ENCODE measurements around the gene DRD2. TPM values are rescaled to one million over a fixed set of nuclear protein-coding genes. Genes with fewer than 3 reads are reported as not detected.
"Not testable (repeated sequence)": the region's sequence is repeated elsewhere in the genome, so short reads cannot be mapped to it uniquely, and the experiment has no call there.

DRD2 gene
- total RNA-seq (not detected), polyA plus RNA-seq (ENCODE audit: insufficient read depth in 1 of 8, insufficient read length in 8 of 8, low replicate concordance in 1 of 8) (under 1 TPM in 7 of 8 donors, not detected in 1; 0.07 to 0.32 (median 0.15) TPM)
- long read RNA-seq, donor 1, result 0 reads
- long read RNA-seq, donor 2, result 0 reads
- long read RNA-seq, donor 3, result 0 reads
- long read RNA-seq, donor 4, result 0 reads
- long read RNA-seq, donor 5, result 0 reads
- long read RNA-seq, donor 6, result 0 reads
- long read RNA-seq, donor 7, result 0 reads
- long read RNA-seq, donor 8, result 0 reads
- long read RNA-seq, donor 9, result 0 reads
- long read RNA-seq, donor 10, result 0 reads
- long read RNA-seq, donor 11, result 0 reads

DNA sequence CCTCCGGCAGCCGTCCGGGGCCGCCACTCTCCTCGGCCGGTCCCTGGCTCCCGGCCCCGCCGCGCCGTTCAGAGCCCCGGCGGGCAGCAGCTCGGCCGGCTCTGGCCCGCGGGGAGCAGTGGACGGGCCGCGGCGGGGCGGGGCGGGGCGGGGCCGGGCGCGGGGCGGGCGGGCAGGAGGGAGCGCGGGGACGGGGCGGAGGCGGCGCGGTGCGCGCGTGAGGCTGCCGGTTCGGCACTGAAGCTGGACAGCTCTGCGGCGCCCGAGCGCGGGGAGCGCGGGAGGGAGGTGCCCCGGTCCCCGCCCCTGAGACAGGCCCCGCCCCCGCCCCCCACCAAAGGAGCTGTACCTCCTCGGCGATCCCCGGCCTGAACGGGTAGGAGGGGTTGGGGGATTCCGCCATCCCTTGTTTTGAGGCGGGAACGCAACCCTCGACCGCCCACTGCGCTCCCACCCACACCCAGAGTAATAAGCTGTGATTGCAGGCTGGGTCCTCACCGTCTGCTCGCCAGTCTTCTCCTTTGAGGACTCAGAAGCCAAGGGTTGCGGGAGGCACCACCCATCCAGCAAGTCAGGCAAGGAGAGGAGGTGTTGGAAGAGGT is at the start of gene DRD2:
DRD2 (minus strand) TSS at position 239 of the 602 bp plus-strand sequence. CDS start 50,747 bp downstream, outside the sequence.
- H3K4me3 ChIP-seq (ENCODE audit: low read length), result no peak within 1 kb of the TSS
- H3K27ac ChIP-seq (ENCODE audit: low read length), result no peak within 1 kb of the TSS
- WGBS (ENCODE audit: insufficient coverage), result 0% methylated on average over 35 of the region's 65 CpGs
- H3K9me3 ChIP-seq (replicated peaks; ENCODE audit: control insufficient read depth, low read depth, low read length), result no peaks in the 10 kb centered on the region
- DNase-seq, result no peak
- H3K27me3 ChIP-seq (ENCODE audit: control insufficient read depth, insufficient read depth, low read length), result peaks cover 41% of the 10 kb centered on the region
- H3K4me1 ChIP-seq (ENCODE audit: control insufficient read depth, insufficient read depth, low read length), result peaks cover 6% of the 10 kb centered on the region
- no peaks in the 10 kb centered on the region for H3K36me3 ChIP-seq (ENCODE audit: control insufficient read depth, insufficient read depth, low read length)

DNA sequence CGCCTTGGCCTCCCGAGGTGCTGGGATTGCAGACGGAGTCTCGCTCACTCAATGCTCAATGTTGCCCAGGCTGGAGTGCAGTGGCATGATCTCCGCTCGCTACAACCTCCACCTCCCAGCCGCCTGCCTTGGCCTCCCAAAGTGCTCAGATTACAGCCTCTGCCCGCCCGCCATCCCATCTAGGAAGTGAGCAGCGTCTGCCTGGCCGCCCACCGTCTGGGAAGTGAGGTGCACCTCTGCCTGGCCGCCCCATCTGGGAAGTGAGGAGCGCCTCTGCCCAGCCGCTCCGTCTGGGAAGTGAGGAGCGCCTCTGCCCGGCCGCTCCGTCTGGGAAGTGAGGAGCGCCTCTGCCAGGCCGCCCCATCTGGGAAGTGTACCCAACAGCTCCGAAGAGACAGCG is 48.7 kb upstream of the DRD2 start:
- not testable (repeated sequence) for H3K4me3 ChIP-seq (ENCODE audit: low read length); H3K36me3 ChIP-seq (ENCODE audit: control insufficient read depth, insufficient read depth, low read length); H3K9me3 ChIP-seq (replicated peaks; ENCODE audit: control insufficient read depth, low read depth, low read length); DNase-seq; H3K27ac ChIP-seq (ENCODE audit: low read length); H3K4me1 ChIP-seq (ENCODE audit: control insufficient read depth, insufficient read depth, low read length); H3K27me3 ChIP-seq (ENCODE audit: control insufficient read depth, insufficient read depth, low read length)
- WGBS (ENCODE audit: insufficient coverage), result 86% methylated on average over 14 of the region's 24 CpGs

DNA sequence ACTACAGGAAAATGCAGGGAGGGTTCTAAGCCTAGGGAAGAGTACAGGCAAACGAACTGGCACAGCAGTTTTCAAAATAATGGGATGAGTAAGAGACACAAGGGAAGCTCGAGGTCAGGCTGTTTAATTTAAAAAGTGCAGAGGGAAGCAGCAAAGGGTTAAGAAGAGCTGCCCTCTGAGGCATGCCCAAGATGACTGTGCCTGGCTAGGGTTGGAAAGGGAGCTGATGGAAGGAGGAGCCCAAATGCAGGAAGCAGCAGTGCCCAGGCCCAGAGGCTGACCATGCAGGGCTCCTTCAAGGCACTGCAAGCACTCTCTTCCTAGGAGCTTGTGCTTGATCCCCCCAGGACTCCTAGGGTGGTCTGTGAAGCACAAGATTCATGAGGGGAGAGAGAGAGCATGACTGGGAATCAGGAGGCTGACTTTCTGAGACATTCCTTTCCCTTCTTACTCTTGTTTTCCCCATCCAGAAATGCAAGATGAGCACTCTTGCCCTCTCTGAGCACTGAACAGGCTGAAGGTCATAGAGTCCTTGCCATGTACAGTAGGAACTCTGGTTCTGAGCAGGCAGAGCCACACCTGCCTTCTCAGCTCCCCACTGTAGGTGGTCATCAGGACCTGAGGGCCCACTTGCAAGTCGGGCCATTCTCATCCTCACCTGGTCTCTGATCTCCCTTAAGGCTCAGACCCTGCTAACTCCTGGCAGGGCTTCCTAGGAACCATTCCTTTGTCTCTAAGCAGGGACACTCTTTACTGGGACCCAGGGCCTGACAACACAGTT is 46.7 kb upstream of the DRD2 start:
- Histone ChIP-seq H3K27me3 (ENCODE audit: control insufficient read depth, insufficient read depth, low read length) (no peaks in the 10 kb centered on the region), H3K36me3 (ENCODE audit: control insufficient read depth, insufficient read depth, low read length) (no peaks in the 10 kb centered on the region), H3K4me3 (ENCODE audit: low read length) (no peak overlapping the region), H3K9me3 (replicated peaks; ENCODE audit: control insufficient read depth, low read depth, low read length) (no peaks in the 10 kb centered on the region), H3K4me1 (ENCODE audit: control insufficient read depth, insufficient read depth, low read length) (no peaks in the 10 kb centered on the region), H3K27ac (ENCODE audit: low read length) (no peak overlapping the region)
- 57% methylated on average over 3 of the region's 3 CpGs for WGBS (ENCODE audit: insufficient coverage)
- DNase-seq, result no peak

DNA sequence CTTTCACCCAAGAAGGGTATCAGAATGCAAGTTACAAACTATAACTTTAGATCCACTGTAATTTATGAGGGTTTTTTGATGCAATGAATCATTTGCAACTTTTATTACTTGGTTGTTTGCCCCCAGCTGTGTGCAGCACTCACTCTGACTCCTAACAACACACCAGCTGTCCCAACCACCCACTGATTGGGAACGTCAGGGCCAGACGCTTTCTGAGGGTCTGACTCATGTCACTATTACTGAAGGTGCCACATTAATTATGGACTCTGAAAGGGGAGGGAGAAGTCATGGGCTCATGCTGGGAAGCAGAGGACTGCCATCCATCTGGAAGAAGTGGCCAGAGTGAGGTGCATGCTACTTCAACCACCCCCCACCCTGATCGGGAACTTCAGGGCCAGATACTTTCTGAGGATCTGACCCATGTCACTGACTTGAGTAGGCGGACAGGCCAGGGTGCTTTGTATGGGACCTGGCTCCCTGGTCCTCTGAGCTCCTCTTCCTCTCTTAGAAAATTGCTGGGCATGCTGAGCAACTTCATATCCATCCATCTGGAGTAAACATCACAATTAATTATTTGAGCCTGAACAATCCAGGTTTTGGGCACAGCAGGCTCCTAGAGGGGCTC is 44.9 kb upstream of the DRD2 start:
- no peak overlapping the region for H3K4me3 ChIP-seq (ENCODE audit: low read length)
- H3K4me1 ChIP-seq (ENCODE audit: control insufficient read depth, insufficient read depth, low read length), result no peaks in the 10 kb centered on the region
- no peaks in the 10 kb centered on the region for H3K36me3 ChIP-seq (ENCODE audit: control insufficient read depth, insufficient read depth, low read length)
- no peaks in the 10 kb centered on the region for H3K27me3 ChIP-seq (ENCODE audit: control insufficient read depth, insufficient read depth, low read length)
- no peak overlapping the region for H3K27ac ChIP-seq (ENCODE audit: low read length)
- no peaks in the 10 kb centered on the region for H3K9me3 ChIP-seq (replicated peaks; ENCODE audit: control insufficient read depth, low read depth, low read length)
- DNase-seq, result no peak
- 80% methylated on average over 1 of the region's 4 CpGs for WGBS (ENCODE audit: insufficient coverage)

DNA sequence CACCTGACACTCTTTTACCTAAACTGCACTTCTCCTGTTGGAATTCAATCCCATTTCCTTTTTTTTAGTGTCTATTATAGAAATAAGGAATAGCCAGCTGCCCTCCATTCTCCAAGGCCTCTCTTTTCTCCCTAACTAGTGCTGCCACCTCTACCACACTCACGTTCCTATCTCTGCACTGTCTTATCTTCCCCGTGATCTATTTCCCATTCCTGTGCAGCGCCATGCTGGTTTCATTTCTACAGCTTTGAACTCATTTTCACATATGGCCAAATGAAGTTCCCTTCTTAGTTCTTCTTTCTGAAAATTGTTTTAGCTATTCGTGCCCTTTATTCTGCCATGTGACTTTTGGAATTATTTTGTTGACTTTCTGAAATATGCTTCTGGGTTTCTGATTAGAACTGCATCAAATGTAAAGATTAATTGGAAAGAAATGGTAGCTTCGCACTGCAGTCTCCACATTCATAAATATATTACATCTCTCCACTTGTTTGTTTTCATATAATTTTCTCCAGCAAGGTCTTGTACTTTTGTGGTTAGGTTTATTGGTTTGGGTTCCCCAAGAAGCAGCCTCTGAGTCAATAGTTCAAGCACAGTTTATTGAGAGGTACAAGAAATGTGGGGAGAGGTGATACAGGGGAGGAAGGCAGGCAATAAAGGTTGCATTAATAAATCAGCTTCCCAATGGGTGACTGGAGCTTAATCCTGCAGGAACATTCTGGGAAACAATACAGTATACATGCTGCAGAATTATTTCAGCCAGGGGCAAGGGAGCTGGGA is 43.7 kb upstream of the DRD2 start:
- WGBS (ENCODE audit: insufficient coverage), result 80% methylated on average over 3 of the region's 5 CpGs
- H3K27me3 ChIP-seq (ENCODE audit: control insufficient read depth, insufficient read depth, low read length), result no peaks in the 10 kb centered on the region
- no peaks in the 10 kb centered on the region for H3K36me3 ChIP-seq (ENCODE audit: control insufficient read depth, insufficient read depth, low read length)
- DNase-seq, result no peak
- H3K4me3 ChIP-seq (ENCODE audit: low read length), result no peak overlapping the region
- no peak overlapping the region for H3K27ac ChIP-seq (ENCODE audit: low read length)
- H3K4me1 ChIP-seq (ENCODE audit: control insufficient read depth, insufficient read depth, low read length), result no peaks in the 10 kb centered on the region
- H3K9me3 ChIP-seq (replicated peaks; ENCODE audit: control insufficient read depth, low read depth, low read length), result no peaks in the 10 kb centered on the region

DNA sequence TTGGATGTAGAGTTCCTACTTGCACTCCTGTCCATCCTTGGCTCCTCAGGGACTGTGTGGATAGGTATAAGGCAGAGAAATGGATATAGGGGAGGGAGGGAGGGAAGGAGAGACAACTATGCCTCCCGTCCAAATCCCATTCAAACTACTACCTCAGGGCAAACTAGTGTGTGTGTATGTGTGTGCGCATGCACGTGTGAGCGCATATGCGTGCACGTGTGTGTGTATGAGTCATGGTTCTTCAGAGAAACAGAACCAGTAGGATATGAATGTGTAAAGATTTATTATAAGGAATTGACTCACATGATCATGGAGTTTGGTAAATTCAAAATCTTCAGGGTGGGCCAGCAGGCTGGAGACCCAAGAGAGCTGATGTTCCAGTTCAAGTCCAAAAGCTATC is 42.2 kb upstream of the DRD2 start:
- Histone ChIP-seq H3K27me3 (ENCODE audit: control insufficient read depth, insufficient read depth, low read length) (peaks cover 4% of the 10 kb centered on the region), H3K4me1 (ENCODE audit: control insufficient read depth, insufficient read depth, low read length) (no peaks in the 10 kb centered on the region), H3K4me3 (ENCODE audit: low read length) (no peak overlapping the region), H3K36me3 (ENCODE audit: control insufficient read depth, insufficient read depth, low read length) (no peaks in the 10 kb centered on the region), H3K9me3 (replicated peaks; ENCODE audit: control insufficient read depth, low read depth, low read length) (no peaks in the 10 kb centered on the region), H3K27ac (ENCODE audit: low read length) (no peak overlapping the region)
- 90% methylated on average over 4 of the region's 6 CpGs for WGBS (ENCODE audit: insufficient coverage)
- no peak for DNase-seq

DNA sequence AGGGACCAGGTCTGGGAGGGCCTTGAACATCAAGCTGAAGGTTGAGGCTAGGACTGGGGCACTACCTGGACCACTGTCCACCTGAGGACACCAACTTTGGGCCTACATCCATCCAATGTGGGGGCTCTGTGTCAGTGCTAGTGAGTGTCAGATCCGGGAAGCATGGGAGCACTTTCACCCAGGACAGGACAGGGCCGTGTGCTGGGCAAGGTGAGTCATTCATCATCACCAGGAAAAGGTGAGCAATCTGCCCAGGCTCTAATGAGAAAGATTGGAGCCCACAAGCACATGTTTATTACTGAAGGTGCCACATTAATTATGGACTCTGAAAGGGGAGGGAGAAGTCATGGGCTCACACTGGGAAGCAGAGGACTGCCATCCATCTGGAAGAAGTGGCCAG is 39.7 kb upstream of the DRD2 start:
- H3K9me3 ChIP-seq (replicated peaks; ENCODE audit: control insufficient read depth, low read depth, low read length), result no peaks in the 10 kb centered on the region
- WGBS (ENCODE audit: insufficient coverage), result 64% methylated on average over 2 of the region's 2 CpGs
- no peak overlapping the region for H3K4me3 ChIP-seq (ENCODE audit: low read length)
- DNase-seq, result no peak
- no peaks in the 10 kb centered on the region for H3K36me3 ChIP-seq (ENCODE audit: control insufficient read depth, insufficient read depth, low read length)
- peaks cover 4% of the 10 kb centered on the region for H3K27me3 ChIP-seq (ENCODE audit: control insufficient read depth, insufficient read depth, low read length)
- no peaks in the 10 kb centered on the region for H3K4me1 ChIP-seq (ENCODE audit: control insufficient read depth, insufficient read depth, low read length)
- H3K27ac ChIP-seq (ENCODE audit: low read length), result no peak overlapping the region

DNA sequence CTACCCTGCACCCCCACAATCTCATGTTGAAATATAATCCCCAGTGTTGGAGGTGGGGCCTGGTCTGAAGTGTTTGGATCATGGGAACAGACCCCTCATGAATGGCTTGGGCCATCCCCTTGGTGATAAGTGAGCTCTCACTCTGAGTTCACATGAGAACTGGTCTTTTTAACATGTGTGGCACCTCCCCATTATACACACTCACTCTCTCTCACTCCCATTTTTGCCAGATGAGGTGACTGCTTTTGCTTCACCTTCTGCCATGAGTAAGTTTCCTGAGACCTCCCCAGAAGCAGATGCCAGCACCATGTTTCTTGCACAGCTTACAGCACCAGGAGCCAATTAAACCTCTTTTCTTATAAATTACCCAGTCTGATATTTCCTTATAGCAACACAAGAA is 32.1 kb upstream of the DRD2 start:
- Histone ChIP-seq H3K9me3 (replicated peaks; ENCODE audit: control insufficient read depth, low read depth, low read length) (no peaks in the 10 kb centered on the region), H3K36me3 (ENCODE audit: control insufficient read depth, insufficient read depth, low read length) (no peaks in the 10 kb centered on the region), H3K27ac (ENCODE audit: low read length) (no peak overlapping the region), H3K4me1 (ENCODE audit: control insufficient read depth, insufficient read depth, low read length) (no peaks in the 10 kb centered on the region), H3K4me3 (ENCODE audit: low read length) (no peak overlapping the region), H3K27me3 (ENCODE audit: control insufficient read depth, insufficient read depth, low read length) (no peaks in the 10 kb centered on the region)
- no peak for DNase-seq

DNA sequence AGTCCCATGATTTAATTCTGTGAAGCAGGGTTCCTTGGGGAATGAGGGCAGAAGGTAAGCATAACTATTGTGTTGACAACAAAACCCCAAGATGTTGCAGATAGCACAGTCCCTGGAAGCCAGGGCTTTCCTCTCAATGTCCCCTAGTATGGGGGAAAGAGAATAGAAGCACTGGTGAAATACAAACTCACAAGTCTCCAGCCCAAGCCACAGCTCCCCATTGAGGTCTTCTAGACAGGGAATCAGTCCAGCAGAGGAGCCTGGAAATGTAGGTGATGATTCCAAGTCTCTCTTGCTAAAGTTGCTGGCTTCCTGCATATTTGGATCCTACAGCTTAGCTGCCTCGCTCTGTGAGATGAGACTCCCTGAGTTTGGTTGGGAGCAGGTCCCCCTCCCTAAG is 31.7 kb upstream of the DRD2 start:
- no peak for DNase-seq
- H3K36me3 ChIP-seq (ENCODE audit: control insufficient read depth, insufficient read depth, low read length), result no peaks in the 10 kb centered on the region
- no CpG with 5 or more reads among the region's 1 CpG for WGBS (ENCODE audit: insufficient coverage)
- no peak overlapping the region for H3K4me3 ChIP-seq (ENCODE audit: low read length)
- no peaks in the 10 kb centered on the region for H3K27me3 ChIP-seq (ENCODE audit: control insufficient read depth, insufficient read depth, low read length)
- no peaks in the 10 kb centered on the region for H3K9me3 ChIP-seq (replicated peaks; ENCODE audit: control insufficient read depth, low read depth, low read length)
- H3K27ac ChIP-seq (ENCODE audit: low read length), result no peak overlapping the region
- no peaks in the 10 kb centered on the region for H3K4me1 ChIP-seq (ENCODE audit: control insufficient read depth, insufficient read depth, low read length)

Data from muscle of leg (tissue), 16 donors.